Activated T-helper 1 cell treated with anti-CD3 and anti-CD28 coated beads, Interleukin-12 subunit alpha, Interleukin-12 subunit beta, Interleukin-2, Interleukin-4 antibody, amounts not matched to agents 30 ng/mL and 10 ng/mL and 1 ng/mL, durations not matched to agents 14 hours and 24 hours and 36 hours (primary cell): ENCODE data around the gene CPLANE1. TPM values are rescaled to one million over a fixed set of nuclear protein-coding genes. Genes with fewer than 3 reads are reported as not detected.
A peak's percentile ranks its signal among the peaks of the same experiment; 100 is the strongest.

Experiments used
- DNase-seq: peaks from one replicate; pipeline ENCODE4 v3.0.0; 2021; ENCODE audit warnings: low spot score
- H3K27ac Mint-ChIP-seq: one replicate; pipeline ENCODE4 v1.8.0; 2021; ENCODE audit warnings: mild to moderate bottlenecking, mixed read lengths
- H3K27me3 Mint-ChIP-seq: one replicate; pipeline ENCODE4 v1.8.0; 2022; ENCODE audit warnings: mild to moderate bottlenecking, moderate library complexity, mixed read lengths; ENCODE audit not compliant: insufficient read depth
- H3K36me3 Mint-ChIP-seq: one replicate; pipeline ENCODE4 v1.8.0; 2021; ENCODE audit warnings: low read depth, mixed read lengths
- H3K4me1 Mint-ChIP-seq: one replicate; pipeline ENCODE4 v1.8.0; 2021; ENCODE audit warnings: low read depth, mixed read lengths
- H3K4me3 Mint-ChIP-seq: one replicate; pipeline ENCODE4 v1.8.0; 2021; ENCODE audit warnings: mild to moderate bottlenecking, moderate library complexity, mixed read lengths
- H3K9me3 Mint-ChIP-seq: one replicate; pipeline ENCODE4 v1.8.0; 2021; ENCODE audit warnings: mixed read lengths
- intact Hi-C: fragments of 100-400 bp; cut with micrococcal nuclease; formaldehyde crosslinking; loops from one replicate; pipeline ENCODE4 v1.15.1; 2024
- total RNA-seq: library from RNA; stranded (reverse); gene quantifications from 2 replicates; pipeline ENCODE4 v1.2.3, GENCODE V29; 2022

Gene CPLANE1
- total RNA-seq, 1 donor from 2014 or later: 7.7 TPM

DNA sequence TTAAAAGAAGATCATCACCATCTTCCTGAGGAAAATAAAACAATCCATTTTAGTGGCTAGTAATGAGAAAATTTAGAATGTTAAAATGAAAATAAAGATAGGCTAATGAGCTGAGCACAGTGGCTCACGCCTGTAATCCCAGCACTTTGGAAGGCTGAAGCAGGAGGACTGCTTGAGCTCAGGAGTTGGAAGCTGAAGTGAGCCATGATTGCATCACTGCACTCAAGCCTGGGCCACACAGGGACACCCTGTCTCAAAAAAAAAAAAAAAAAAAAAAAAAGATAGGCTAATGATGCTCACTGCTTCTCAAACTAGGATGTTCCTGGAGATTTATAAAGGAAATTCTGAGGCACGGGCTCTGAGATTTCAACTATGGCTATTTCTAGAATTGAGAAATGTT is 50.3 kb downstream of the CPLANE1 start:
- intact Hi-C loops: loop anchor here (2.0 to 5.0 kb wide), 2 partner anchors 48 to 86 kb away; partner anchors contain the start of gene CPLANE1
- Mint-ChIP-seq H3K36me3 (peaks cover 10% of the 10 kb centered on the region), H3K27me3 (no peaks in the 10 kb centered on the region), H3K9me3 (no peaks in the 10 kb centered on the region), H3K27ac (no peak overlapping the region), H3K4me3 (no peak overlapping the region), H3K4me1 (peaks cover 27% of the 10 kb centered on the region)
- DNase-seq: no peak

GRCh38 chr5:37198061-37198460 is 51.1 kb downstream of the CPLANE1 start:
- H3K27ac Mint-ChIP-seq: peak overlapping the region; percentile 45
- H3K27me3 Mint-ChIP-seq: no peaks in the 10 kb centered on the region
- peaks cover 10% of the 10 kb centered on the region for H3K36me3 Mint-ChIP-seq
- peak overlapping the region; percentile 70 for H3K4me3 Mint-ChIP-seq
- H3K4me1 Mint-ChIP-seq: peaks cover 27% of the 10 kb centered on the region
- no peaks in the 10 kb centered on the region for H3K9me3 Mint-ChIP-seq
- intact Hi-C loops: loop anchor here (2.0 to 5.0 kb wide), 2 partner anchors 49 to 85 kb away; partner anchors contain the start of gene CPLANE1
- no peak for DNase-seq

- DNase-seq: no peak
- Mint-ChIP-seq H3K9me3 (no peaks in the 10 kb centered on the region), H3K4me3 (peak overlapping the region; percentile 70), H3K36me3 (peaks cover 10% of the 10 kb centered on the region), H3K4me1 (peaks cover 27% of the 10 kb centered on the region), H3K27ac (peak overlapping the region; percentile 70), H3K27me3 (no peaks in the 10 kb centered on the region)
- intact Hi-C loops: loop anchor here (2.0 to 5.0 kb wide), 2 partner anchors 50 to 85 kb away; partner anchors contain the start of gene CPLANE1
Observed at GRCh38 chr5:37197340-37198050, 51.7 kb downstream of the CPLANE1 start.

- intact Hi-C loops: no loop called here
- H3K27me3 Mint-ChIP-seq: no peaks in the 10 kb centered on the region
- DNase-seq: no peak
- no peak overlapping the region for H3K4me3 Mint-ChIP-seq
- H3K27ac Mint-ChIP-seq: no peak overlapping the region
- no peaks in the 10 kb centered on the region for H3K9me3 Mint-ChIP-seq
- peaks cover 4% of the 10 kb centered on the region for H3K36me3 Mint-ChIP-seq
- H3K4me1 Mint-ChIP-seq: no peaks in the 10 kb centered on the region
Observed at GRCh38 chr5:37190592-37190991, 58.6 kb downstream of the CPLANE1 start.

DNA sequence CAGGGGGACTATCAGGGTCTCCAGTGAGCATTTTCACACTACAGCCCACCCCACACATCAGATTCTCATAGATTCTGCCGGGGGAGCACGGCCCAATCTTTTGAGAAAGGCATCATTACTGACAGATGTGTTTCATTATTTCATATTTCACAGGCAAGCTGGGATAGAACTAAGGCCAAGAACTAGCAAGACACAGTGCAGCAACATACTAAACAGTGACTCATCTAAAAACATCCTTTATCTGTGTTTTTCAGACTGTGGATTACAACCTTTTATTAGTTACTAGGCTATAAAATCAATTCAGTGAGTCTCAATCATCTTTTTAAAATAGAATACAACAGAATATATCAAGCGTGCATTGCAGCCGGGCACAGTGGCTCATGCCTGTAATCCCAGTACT is 59.8 kb downstream of the CPLANE1 start:
- H3K4me3 Mint-ChIP-seq: no peak overlapping the region
- no peaks in the 10 kb centered on the region for H3K27me3 Mint-ChIP-seq
- H3K4me1 Mint-ChIP-seq: no peaks in the 10 kb centered on the region
- no peak for DNase-seq
- no peak overlapping the region for H3K27ac Mint-ChIP-seq
- intact Hi-C loops: no loop called here
- H3K9me3 Mint-ChIP-seq: no peaks in the 10 kb centered on the region
- H3K36me3 Mint-ChIP-seq: peaks cover 3% of the 10 kb centered on the region

- Mint-ChIP-seq H3K4me1 (no peaks in the 10 kb centered on the region), H3K27me3 (no peaks in the 10 kb centered on the region), H3K36me3 (peaks cover 3% of the 10 kb centered on the region), H3K27ac (no peak overlapping the region), H3K9me3 (no peaks in the 10 kb centered on the region), H3K4me3 (no peak overlapping the region)
- intact Hi-C loops: no loop called here
- DNase-seq: no peak
Observed at GRCh38 chr5:37187465-37187977, 61.7 kb downstream of the CPLANE1 start.

GRCh38 chr5:37184748-37185364 is 64.3 kb downstream of the CPLANE1 start:
- peaks cover 2% of the 10 kb centered on the region for H3K36me3 Mint-ChIP-seq
- DNase-seq: no peak
- H3K27me3 Mint-ChIP-seq: no peaks in the 10 kb centered on the region
- intact Hi-C loops: no loop called here
- H3K9me3 Mint-ChIP-seq: no peaks in the 10 kb centered on the region
- H3K4me3 Mint-ChIP-seq: no peak overlapping the region
- H3K27ac Mint-ChIP-seq: no peak overlapping the region
- H3K4me1 Mint-ChIP-seq: no peaks in the 10 kb centered on the region

- Mint-ChIP-seq H3K4me1 (no peaks in the 10 kb centered on the region), H3K9me3 (no peaks in the 10 kb centered on the region), H3K4me3 (no peak overlapping the region), H3K36me3 (peaks cover 7% of the 10 kb centered on the region), H3K27me3 (no peaks in the 10 kb centered on the region), H3K27ac (no peak overlapping the region)
- DNase-seq: no peak
- intact Hi-C loops: no loop called here
Observed at GRCh38 chr5:37182667-37183066, 66.5 kb downstream of the CPLANE1 start.

DNA sequence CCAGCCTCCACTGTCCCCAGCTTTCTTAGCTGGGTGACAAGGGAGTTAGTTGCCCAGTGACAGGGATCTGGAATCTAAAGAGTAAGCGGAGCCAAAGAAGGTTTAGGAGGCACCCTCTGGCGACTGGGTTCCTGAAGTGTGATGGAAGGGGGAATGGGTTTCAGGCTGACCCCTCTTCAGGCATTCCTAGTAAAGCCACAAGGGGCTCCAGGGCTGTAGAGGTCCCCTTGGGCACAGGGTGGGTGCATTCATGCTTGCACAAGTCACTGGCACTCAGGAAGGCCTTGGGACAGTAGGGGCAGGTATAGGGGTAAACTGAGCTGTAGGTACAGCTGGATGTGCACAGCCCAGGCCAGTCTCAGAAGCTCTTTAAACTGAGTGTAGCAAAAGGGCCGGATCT is 74.2 kb downstream of the CPLANE1 start:
- H3K4me1 Mint-ChIP-seq: no peaks in the 10 kb centered on the region

GRCh38 chr5:37172957-37173356 is 76.2 kb downstream of the CPLANE1 start:
- no peaks in the 10 kb centered on the region for H3K27me3 Mint-ChIP-seq
- H3K36me3 Mint-ChIP-seq: peaks cover 27% of the 10 kb centered on the region
- H3K9me3 Mint-ChIP-seq: no peaks in the 10 kb centered on the region
- intact Hi-C loops: no loop called here
- no peak overlapping the region for H3K27ac Mint-ChIP-seq
- no peak overlapping the region for H3K4me3 Mint-ChIP-seq
- H3K4me1 Mint-ChIP-seq: no peaks in the 10 kb centered on the region
- DNase-seq: no peak

More for the DNA sequence above, 74.2 kb downstream of the CPLANE1 start:
- Mint-ChIP-seq H3K27me3 (no peaks in the 10 kb centered on the region), H3K27ac (no peak overlapping the region), H3K4me3 (no peak overlapping the region), H3K36me3 (peaks cover 25% of the 10 kb centered on the region), H3K9me3 (no peaks in the 10 kb centered on the region)
- intact Hi-C loops: no loop called here
- no peak for DNase-seq

DNA sequence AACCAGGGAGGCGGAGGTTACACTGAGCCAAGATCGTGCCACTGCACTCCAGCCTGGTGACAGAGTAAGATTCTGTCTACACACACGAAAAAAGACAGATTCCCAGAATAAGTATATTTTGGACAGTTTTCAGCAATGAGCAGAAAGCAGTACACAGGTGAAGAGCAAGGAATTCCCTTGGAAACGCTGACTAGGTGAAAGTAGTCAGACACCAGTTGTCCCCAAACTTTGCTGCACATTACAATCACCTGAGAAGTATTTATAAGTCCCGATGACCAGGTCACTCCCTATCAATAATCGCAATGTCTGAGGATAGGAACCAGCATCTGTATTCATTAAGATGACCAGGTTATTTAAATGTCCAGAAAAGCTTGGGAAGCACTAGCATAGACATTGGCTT is 78.3 kb downstream of the CPLANE1 start:
- intact Hi-C loops: no loop called here
- DNase-seq: no peak
- Mint-ChIP-seq H3K4me1 (no peaks in the 10 kb centered on the region), H3K9me3 (no peaks in the 10 kb centered on the region), H3K27ac (no peak overlapping the region), H3K27me3 (no peaks in the 10 kb centered on the region), H3K36me3 (peaks cover 23% of the 10 kb centered on the region), H3K4me3 (no peak overlapping the region)

DNA sequence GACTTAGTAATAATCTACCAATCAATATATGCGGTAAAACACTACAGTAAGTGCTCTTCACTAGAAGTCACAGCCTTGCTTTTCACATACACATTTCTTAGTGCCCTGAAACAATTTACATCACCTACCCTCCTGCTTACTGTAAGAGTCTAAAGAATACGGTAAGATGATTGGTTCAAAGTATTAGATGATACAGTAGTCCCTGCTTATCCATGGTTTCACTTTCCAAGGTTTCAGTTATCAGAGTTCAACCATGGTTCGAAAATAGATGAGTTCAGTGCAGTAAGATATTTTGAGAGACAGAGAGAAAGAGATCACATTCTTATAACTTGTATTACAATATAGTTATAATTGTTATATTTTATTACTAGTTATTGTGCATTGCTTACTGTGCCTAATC is 83.0 kb downstream of the CPLANE1 start:
- H3K4me1 Mint-ChIP-seq: no peaks in the 10 kb centered on the region
- H3K27me3 Mint-ChIP-seq: no peaks in the 10 kb centered on the region
- no peaks in the 10 kb centered on the region for H3K9me3 Mint-ChIP-seq
- peaks cover 13% of the 10 kb centered on the region for H3K36me3 Mint-ChIP-seq
- DNase-seq: no peak
- H3K27ac Mint-ChIP-seq: no peak overlapping the region
- H3K4me3 Mint-ChIP-seq: no peak overlapping the region
- intact Hi-C loops: no loop called here

DNA sequence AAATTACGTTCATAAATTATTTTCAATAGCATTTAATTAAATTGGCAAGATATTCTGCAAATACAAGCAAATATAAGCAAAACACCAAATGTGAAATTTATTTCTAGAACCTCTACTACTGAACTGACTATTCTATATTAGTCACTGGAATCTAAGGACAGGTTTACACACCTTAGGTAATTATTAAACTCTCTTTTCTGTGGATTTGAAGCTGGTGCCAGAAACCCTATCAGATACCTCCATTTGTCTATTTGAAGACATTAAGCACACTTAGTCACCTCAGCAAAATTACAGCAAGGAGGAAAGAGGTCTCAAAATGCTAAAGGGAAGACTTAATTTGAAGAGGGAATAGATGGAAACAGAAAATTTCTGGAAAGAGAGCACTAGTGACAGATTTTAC is 83.4 kb downstream of the CPLANE1 start:
- intact Hi-C loops: no loop called here
- no peaks in the 10 kb centered on the region for H3K9me3 Mint-ChIP-seq
- H3K4me3 Mint-ChIP-seq: no peak overlapping the region
- no peaks in the 10 kb centered on the region for H3K4me1 Mint-ChIP-seq
- H3K27ac Mint-ChIP-seq: no peak overlapping the region
- DNase-seq: no peak
- peaks cover 9% of the 10 kb centered on the region for H3K36me3 Mint-ChIP-seq
- H3K27me3 Mint-ChIP-seq: no peaks in the 10 kb centered on the region
